ENCODE measurements around the gene DPM2. TPM values are rescaled to one million over a fixed set of nuclear protein-coding genes. Genes with fewer than 3 reads are reported as not detected.
A peak's percentile ranks its signal among the peaks of the same experiment; 100 is the strongest.

Gene DPM2
- total and polyA plus RNA-seq, 2 experiments from 2014 or later = 27.0 to 66.5 TPM

DNA sequence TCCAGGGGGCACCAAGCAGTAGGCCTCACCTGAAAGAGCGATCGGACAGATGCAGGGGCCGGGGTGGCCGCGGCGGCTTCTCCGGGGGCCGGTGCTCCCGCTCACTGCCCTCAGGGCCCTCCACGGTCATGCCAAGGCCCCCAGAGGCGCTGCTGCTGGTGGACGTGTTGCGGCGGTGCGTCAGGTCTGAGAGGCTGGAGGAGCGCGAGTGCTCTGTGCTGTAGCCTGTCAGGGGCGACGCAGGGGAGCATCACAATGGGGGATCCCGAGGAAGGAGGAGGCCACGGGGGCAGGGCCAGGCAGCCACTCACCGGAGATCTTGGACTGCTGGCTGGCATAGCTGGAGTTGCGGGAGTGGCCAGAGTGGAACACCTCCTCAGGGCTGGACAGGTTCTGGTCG, 7.7 kb upstream of the DPM2 start:
- H3K4me1 ChIP-seq (ENCODE audit: insufficient read depth) = no peaks in the 10 kb centered on the region
- no peaks in the 10 kb centered on the region for H3K27me3 ChIP-seq (replicated peaks; ENCODE audit: insufficient read depth)
- in situ Hi-C loops (cut with MboI) = loop anchor here (10.0 kb wide), 2 partner anchors 89 to 159 kb away; no protein-coding TSS in a partner anchor
- no peak for TF ChIP-seq EZH2 (IDR thresholded peaks at IDR 0.05; ENCODE audit: insufficient read depth, poor library complexity, severe bottlenecking)
- no peak for TF ChIP-seq EZH2phosphoT487 (IDR thresholded peaks at IDR 0.05; ENCODE audit: insufficient read depth, low read depth)
- no peaks in the 10 kb centered on the region for H3K36me3 ChIP-seq (ENCODE audit: low read depth)
- no peaks in the 10 kb centered on the region for H3F3A ChIP-seq (ENCODE audit: insufficient read depth)
- H3K4me2 ChIP-seq (ENCODE audit: unreplicated experiment) = no peak overlapping the region
- H3K9me2 ChIP-seq (ENCODE audit: insufficient read depth) = no peaks in the 10 kb centered on the region
- no peak overlapping the region for H2AFZ ChIP-seq
- no peaks in the 10 kb centered on the region for H3K9me3 ChIP-seq (ENCODE audit: low read depth)
- DNase-seq = no peak
- no peak overlapping the region for H3K9ac ChIP-seq
- H3K79me2 ChIP-seq (ENCODE audit: insufficient read depth) = no peaks in the 10 kb centered on the region
- H3K27ac ChIP-seq = no peak overlapping the region
- no peak overlapping the region for H3K4me3 ChIP-seq
- H4K20me1 ChIP-seq (ENCODE audit: insufficient read depth) = no peaks in the 10 kb centered on the region
- WGBS, 2 experiments (ENCODE audit: low coverage in 1 of 2, low lambda C conversion rate in 2 of 2, missing lambda C conversion rate in 2 of 2) = 92% methylated on average over 13 to 24 of the region's 24 CpGs

GRCh38 chr9:127944586-127945218, 7.0 kb upstream of the DPM2 start:
- H3K9ac ChIP-seq = no peak overlapping the region
- DNase-seq = no peak
- H3K4me1 ChIP-seq (ENCODE audit: insufficient read depth) = no peaks in the 10 kb centered on the region
- in situ Hi-C loops (cut with MboI) = loop anchor here (10.0 kb wide), 2 partner anchors 90 to 160 kb away; no protein-coding TSS in a partner anchor
- no peaks in the 10 kb centered on the region for H3K27me3 ChIP-seq (replicated peaks; ENCODE audit: insufficient read depth)
- H3K79me2 ChIP-seq (ENCODE audit: insufficient read depth) = no peaks in the 10 kb centered on the region
- H4K20me1 ChIP-seq (ENCODE audit: insufficient read depth) = no peaks in the 10 kb centered on the region
- WGBS, 2 experiments (ENCODE audit: low coverage in 1 of 2, low lambda C conversion rate in 2 of 2, missing lambda C conversion rate in 2 of 2) = 92 to 93% methylated on average over 38 of the region's 38 CpGs
- TF ChIP-seq EZH2 (IDR thresholded peaks at IDR 0.05; ENCODE audit: insufficient read depth, poor library complexity, severe bottlenecking) (no peak), EZH2phosphoT487 (IDR thresholded peaks at IDR 0.05; ENCODE audit: insufficient read depth, low read depth) (no peak)
- no peaks in the 10 kb centered on the region for H3F3A ChIP-seq (ENCODE audit: insufficient read depth)
- H2AFZ ChIP-seq = no peak overlapping the region
- H3K9me3 ChIP-seq (ENCODE audit: low read depth) = no peaks in the 10 kb centered on the region
- no peaks in the 10 kb centered on the region; the same call in 1 of the 2 replicates for H3K36me3 ChIP-seq (ENCODE audit: low read depth)
- no peak overlapping the region for H3K4me3 ChIP-seq
- no peak overlapping the region for H3K4me2 ChIP-seq (ENCODE audit: unreplicated experiment)
- no peaks in the 10 kb centered on the region for H3K9me2 ChIP-seq (ENCODE audit: insufficient read depth)
- H3K27ac ChIP-seq = no peak overlapping the region

DNA sequence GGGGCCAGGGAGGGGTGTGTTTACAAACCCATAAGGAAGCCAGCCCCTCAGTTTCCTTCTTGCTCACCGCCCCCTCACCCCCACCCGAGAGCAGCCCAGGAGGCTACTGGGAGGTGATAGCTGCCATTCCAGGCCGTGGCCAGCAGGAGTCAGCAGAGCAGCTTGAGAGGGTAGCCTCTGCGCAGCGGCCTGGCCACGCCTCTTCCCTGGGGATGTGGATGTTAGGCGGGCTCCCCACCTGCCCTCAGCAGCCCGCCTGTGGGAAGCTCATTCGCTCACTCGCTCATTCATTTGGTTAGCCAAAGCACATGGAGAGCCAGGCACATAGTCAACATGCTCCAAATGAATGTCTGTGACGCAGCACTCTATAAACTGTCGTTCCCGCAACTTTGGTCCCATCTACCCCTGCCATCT, 6.1 kb upstream of the DPM2 start:
- H2AFZ ChIP-seq = no peak overlapping the region
- no peaks in the 10 kb centered on the region for H3K27me3 ChIP-seq (replicated peaks; ENCODE audit: insufficient read depth)
- in situ Hi-C loops (cut with MboI) = loop anchor here (10.0 kb wide), 2 partner anchors 91 to 161 kb away; no protein-coding TSS in a partner anchor
- H3K9ac ChIP-seq = no peak overlapping the region
- H4K20me1 ChIP-seq (ENCODE audit: insufficient read depth) = no peaks in the 10 kb centered on the region
- H3K4me2 ChIP-seq (ENCODE audit: unreplicated experiment) = no peak overlapping the region
- no peak overlapping the region for H3K27ac ChIP-seq
- H3K79me2 ChIP-seq (ENCODE audit: insufficient read depth) = no peaks in the 10 kb centered on the region
- H3K4me3 ChIP-seq = no peak overlapping the region
- 23 to 26% methylated on average over 12 of the region's 13 CpGs for WGBS, 2 experiments (ENCODE audit: low coverage in 1 of 2, low lambda C conversion rate in 2 of 2, missing lambda C conversion rate in 2 of 2)
- TF ChIP-seq EZH2phosphoT487 (IDR thresholded peaks at IDR 0.05; ENCODE audit: insufficient read depth, low read depth) = no peak
- TF ChIP-seq EZH2 (IDR thresholded peaks at IDR 0.05; ENCODE audit: insufficient read depth, poor library complexity, severe bottlenecking) = no peak
- no peaks in the 10 kb centered on the region for H3K9me3 ChIP-seq (ENCODE audit: low read depth)
- no peaks in the 10 kb centered on the region for H3K9me2 ChIP-seq (ENCODE audit: insufficient read depth)
- H3K36me3 ChIP-seq (ENCODE audit: low read depth) = no peaks in the 10 kb centered on the region; the same call in 1 of the 2 replicates
- peak; percentile 89 for DNase-seq
- H3K4me1 ChIP-seq (ENCODE audit: insufficient read depth) = no peaks in the 10 kb centered on the region
- no peaks in the 10 kb centered on the region for H3F3A ChIP-seq (ENCODE audit: insufficient read depth)

- no peak for TF ChIP-seq EZH2 (IDR thresholded peaks at IDR 0.05; ENCODE audit: insufficient read depth, poor library complexity, severe bottlenecking)
- TF ChIP-seq EZH2phosphoT487 (IDR thresholded peaks at IDR 0.05; ENCODE audit: insufficient read depth, low read depth) = no peak
- Histone ChIP-seq H3K79me2 (ENCODE audit: insufficient read depth) (no peaks in the 10 kb centered on the region), H3K27ac (no peak overlapping the region), H3K4me2 (ENCODE audit: unreplicated experiment) (no peak overlapping the region), H4K20me1 (ENCODE audit: insufficient read depth) (no peaks in the 10 kb centered on the region), H3K9me3 (ENCODE audit: low read depth) (no peaks in the 10 kb centered on the region), H3K4me1 (ENCODE audit: insufficient read depth) (0 out of 2 replicates have a peak, but pooled peaks cover 5% of the 10 kb centered on the region), H3K27me3 (replicated peaks; ENCODE audit: insufficient read depth) (no peaks in the 10 kb centered on the region), H3K9ac (no peak overlapping the region), H2AFZ (no peak overlapping the region), H3K36me3 (ENCODE audit: low read depth) (no peaks in the 10 kb centered on the region; the same call in 1 of the 2 replicates), H3K4me3 (no peak overlapping the region), H3K9me2 (ENCODE audit: insufficient read depth) (no peaks in the 10 kb centered on the region), H3F3A (ENCODE audit: insufficient read depth) (no peaks in the 10 kb centered on the region)
- DNase-seq = no peak
- 70 to 72% methylated on average over 14 of the region's 14 CpGs for WGBS, 2 experiments (ENCODE audit: low coverage in 1 of 2, low lambda C conversion rate in 2 of 2, missing lambda C conversion rate in 2 of 2)
- in situ Hi-C loops (cut with MboI) = loop anchor here (10.0 kb wide), 2 partner anchors 92 to 162 kb away; no protein-coding TSS in a partner anchor
Measured at GRCh38 chr9:127943011-127943662, 5.5 kb upstream of the DPM2 start.
